22Rv1 (cell line): ENCODE results near the gene SPNS3.

Experiments
- ZFX ChIP-seq: fragments of 450-650 bp; IDR thresholded peaks from 2 replicates; pipeline ENCODE4 v1.6.1; 2017; ENCODE audit warnings: antibody characterized with exemption, borderline replicate concordance
- TF ChIP-seq, protein P1 (sequence below): fragments of 450-650 bp; IDR thresholded peaks from 2 replicates; pipeline ENCODE4 v1.5.1; 2017; ENCODE audit warnings: mild to moderate bottlenecking

DNA sequence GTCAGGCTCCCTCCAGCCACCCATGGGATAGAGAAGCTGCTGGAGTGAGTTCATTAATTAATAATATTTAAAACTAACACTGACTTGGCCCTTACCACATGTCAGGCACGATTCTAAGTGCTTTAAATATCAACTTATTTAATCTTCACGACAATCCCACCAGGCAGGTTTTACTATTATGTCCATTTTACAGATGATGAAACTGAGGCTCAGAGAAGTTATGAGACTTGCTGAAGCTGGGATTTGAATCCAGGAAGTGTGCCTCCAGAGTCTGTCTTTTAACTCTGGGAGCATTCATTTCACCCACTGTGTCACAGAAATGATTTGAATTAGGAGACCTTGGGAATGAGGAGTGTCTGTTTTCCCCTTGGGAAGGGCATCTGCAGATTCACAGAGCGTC lies 8.8 kb downstream of the SPNS3 start:
- TF ChIP-seq, protein P1, sequence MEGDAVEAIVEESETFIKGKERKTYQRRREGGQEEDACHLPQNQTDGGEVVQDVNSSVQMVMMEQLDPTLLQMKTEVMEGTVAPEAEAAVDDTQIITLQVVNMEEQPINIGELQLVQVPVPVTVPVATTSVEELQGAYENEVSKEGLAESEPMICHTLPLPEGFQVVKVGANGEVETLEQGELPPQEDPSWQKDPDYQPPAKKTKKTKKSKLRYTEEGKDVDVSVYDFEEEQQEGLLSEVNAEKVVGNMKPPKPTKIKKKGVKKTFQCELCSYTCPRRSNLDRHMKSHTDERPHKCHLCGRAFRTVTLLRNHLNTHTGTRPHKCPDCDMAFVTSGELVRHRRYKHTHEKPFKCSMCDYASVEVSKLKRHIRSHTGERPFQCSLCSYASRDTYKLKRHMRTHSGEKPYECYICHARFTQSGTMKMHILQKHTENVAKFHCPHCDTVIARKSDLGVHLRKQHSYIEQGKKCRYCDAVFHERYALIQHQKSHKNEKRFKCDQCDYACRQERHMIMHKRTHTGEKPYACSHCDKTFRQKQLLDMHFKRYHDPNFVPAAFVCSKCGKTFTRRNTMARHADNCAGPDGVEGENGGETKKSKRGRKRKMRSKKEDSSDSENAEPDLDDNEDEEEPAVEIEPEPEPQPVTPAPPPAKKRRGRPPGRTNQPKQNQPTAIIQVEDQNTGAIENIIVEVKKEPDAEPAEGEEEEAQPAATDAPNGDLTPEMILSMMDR, result no peak
- TF ChIP-seq ZFX, result no peak
